GM13977 (cell line): Measurements from ENCODE around the gene NEU1.
"Not testable (repeated sequence)": the region's sequence is repeated elsewhere in the genome, so short reads cannot be mapped to it uniquely, and the experiment has no call there.

Experiments
- DNase-seq: peaks from one replicate; pipeline ENCODE4 v3.0.0; 2012; ENCODE audit warnings: low spot score
- CTCF ChIP-seq: IDR thresholded peaks from 2 replicates; pipeline ENCODE4 v1.5.1; 2012; ENCODE audit warnings: mild to moderate bottlenecking, control low read depth; ENCODE audit not compliant: insufficient read depth; ENCODE audit errors: extremely low read depth, missing control alignments
- in situ Hi-C: fragments of 300-500 bp; cut with MboI; formaldehyde crosslinking; loops from one replicate; pipeline ENCODE4 v1.12.0; 2022; ENCODE audit warnings: low sequenced_read_pairs, low pct_unique_long_range_greater_than_20kb, mixed read lengths, inconsistent platforms; ENCODE audit not compliant: unreplicated experiment

NEU1 gene

GRCh38 chr6:31850765-31851484 is 11.7 kb downstream of the NEU1 start:
- in situ Hi-C loops: no loop called here
- no peak for DNase-seq
- TF ChIP-seq CTCF: no peak

GRCh38 chr6:31847276-31847978 is 15.2 kb downstream of the NEU1 start:
- TF ChIP-seq CTCF: no peak
- no peak for DNase-seq
- in situ Hi-C loops: no loop called here

GRCh38 chr6:31844507-31844906 is 18.1 kb downstream of the NEU1 start:
- no peak for DNase-seq
- no peak for TF ChIP-seq CTCF
- in situ Hi-C loops: no loop called here

- in situ Hi-C loops: no loop called here
- DNase-seq: no peak
- no peak for TF ChIP-seq CTCF
Measured at GRCh38 chr6:31842053-31842452, 20.6 kb downstream of the NEU1 start.

DNA sequence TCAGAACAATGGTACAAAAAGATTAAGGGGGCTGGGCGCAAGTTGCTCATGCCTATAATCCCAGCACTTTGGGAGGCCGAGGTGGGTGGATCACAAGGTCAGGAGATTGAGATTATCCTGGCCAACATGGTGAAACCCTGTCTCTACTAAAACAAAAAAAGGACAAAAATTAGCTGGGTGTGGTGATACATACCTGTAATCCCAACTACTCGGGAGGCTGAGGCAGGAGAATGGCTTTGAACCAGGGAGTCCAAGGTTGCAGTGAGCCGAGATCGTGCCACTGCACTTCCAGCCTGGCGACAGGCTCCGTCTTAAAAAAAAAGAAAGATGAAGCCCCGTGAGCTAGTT is 22.9 kb downstream of the NEU1 start:
- DNase-seq, in situ Hi-C loops: not testable (repeated sequence)

DNA sequence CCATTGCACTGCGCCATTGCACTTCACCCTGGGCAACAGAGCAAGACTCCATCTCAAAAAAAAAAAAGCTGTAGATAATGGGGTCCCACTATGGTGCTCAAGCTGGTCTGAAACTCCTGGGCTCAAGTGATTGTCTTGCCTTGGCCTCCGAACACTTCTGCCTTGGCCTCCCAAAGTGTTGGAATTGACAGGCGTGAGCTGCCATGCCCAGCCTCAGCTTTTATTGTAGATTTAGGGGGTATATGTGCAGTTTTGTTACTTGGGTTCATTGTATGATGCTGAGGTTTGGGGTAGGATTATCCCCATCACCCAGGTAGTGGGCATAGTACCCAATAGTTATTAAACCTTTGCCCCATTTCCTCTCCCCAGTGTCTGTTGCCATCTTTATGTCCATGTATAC is 23.7 kb downstream of the NEU1 start:
- in situ Hi-C loops: no loop called here
- no peak for TF ChIP-seq CTCF
- DNase-seq: no peak

DNA sequence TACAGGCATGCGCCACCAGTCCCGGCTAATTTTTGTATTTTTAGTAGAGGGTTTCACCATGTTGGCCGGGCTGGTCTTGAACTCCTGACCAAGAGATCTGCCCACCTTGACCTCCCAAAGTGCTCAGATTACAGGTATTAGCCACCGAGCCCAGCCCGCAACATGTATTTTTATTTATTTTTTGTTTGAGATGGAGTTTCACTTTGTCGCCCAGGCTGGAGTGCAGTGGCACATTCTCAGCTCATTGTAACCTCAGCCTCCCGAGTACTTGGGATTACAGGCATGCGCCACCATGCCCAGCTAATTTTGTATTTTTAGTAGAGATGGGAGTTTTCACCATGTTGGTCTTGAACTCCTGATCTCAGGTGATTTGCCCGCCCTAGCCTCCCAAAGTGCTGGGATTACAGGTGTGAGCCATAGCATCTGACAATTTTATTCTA is 24.5 kb downstream of the NEU1 start:
- in situ Hi-C loops, DNase-seq: not testable (repeated sequence)
